GM21390 (cell line): ENCODE results near the gene ZFP62.

Experiments used
- ATAC-seq: cut with Tn5 transposase; IDR thresholded peaks from one replicate; pipeline ENCODE4 v1.9.1; 2021; ENCODE audit not compliant: unreplicated experiment

ZFP62 gene

GRCh38 chr5:180811623-180812124, 49.4 kb downstream of the ZFP62 start:
- no peak for ATAC-seq

DNA sequence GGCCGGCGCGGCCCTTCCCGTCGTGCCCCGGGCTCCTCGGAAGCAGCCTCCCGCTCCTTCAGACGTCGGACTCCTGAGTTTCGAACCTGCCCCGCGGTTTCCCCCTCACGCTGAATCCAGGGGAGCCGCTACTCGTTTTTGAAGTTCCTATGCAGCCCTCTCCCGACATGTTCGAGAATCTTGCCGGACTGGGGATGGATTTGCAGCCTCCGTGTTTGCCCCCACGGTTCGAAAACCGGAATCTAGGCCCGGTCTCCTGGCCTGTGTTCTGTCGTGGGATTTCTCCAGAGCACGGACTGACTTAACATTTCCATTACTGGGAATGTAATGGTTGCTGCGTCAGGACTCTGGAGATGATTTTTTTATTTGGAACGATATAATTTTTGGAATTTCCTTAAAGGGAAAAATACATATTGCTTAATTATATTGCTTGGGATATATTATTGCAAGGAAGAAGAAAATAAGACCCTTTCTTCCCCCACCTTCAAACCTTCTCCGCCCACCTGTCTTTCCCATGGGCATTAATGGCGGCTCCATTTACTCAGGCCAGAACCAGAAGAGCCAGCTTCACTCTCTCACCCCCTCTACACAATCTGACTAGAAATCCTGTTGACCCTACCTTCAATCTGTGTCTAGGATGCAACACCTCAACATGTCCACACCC, 50.0 kb downstream of the ZFP62 start:
- ATAC-seq = no peak

DNA sequence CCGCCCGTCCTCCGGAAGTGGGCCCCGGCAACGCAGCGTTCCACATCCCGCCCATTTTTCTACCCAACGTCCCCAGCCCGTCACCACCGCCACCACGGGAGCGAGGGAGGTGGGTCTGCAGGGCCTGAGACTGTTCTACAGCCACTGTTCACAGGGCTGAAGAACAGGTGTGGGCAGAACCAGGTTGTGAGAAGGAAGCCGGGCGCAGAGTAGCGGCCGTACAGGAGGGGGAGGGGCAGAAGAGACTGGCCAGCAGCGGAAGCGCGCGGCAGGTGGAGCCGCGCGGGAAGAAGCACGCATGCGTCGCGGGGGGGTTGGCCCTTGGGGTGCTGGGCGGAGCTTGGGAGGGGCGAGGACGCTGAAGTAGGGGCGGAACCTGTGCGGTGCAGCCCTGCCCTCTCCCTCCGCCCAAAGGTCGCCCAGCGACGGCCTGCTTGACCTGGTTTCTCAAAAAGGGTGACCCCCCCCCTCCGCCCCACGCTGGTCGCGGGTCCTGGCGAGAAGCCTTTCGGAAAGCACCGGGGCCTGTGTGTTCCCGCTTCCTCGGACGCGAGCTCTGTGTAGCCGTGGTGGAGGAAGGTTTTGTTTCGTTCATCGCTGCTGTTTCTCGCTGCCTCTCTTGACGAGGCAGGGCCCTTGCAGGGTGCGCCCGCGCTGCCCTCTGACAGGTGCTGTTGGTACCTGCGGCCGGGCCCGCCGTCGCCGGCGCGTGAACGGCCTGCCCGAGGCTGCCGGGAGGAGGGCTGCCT, 50.7 kb downstream of the ZFP62 start:
- ATAC-seq = peak; percentile 63

GRCh38 chr5:180809403-180810209, 51.5 kb downstream of the ZFP62 start:
- ATAC-seq = peak; percentile 58

GRCh38 chr5:180808461-180809000, 52.5 kb downstream of the ZFP62 start:
- ATAC-seq = no peak

GRCh38 chr5:180807654-180808414, 53.2 kb downstream of the ZFP62 start:
- ATAC-seq = no peak

DNA sequence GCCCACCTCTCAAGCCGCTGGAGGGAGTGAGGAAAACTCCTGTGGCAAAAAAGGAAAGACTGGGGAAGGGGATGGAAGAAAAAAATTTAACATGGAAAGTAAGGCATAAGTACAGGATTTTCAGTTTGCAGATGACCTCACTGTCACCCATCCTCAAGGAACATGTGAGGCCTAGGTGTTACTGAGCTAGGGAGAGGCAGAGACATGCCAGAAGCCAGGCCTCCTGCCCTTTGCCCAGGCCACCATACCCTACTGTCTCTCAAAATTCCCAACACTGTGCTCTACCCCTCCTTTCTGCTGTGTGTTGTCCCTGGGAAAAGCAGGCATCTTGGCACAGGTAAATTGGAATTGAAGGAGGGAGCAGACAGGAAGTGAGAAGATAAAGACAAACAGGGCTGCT, 54.0 kb downstream of the ZFP62 start:
- no peak for ATAC-seq

DNA sequence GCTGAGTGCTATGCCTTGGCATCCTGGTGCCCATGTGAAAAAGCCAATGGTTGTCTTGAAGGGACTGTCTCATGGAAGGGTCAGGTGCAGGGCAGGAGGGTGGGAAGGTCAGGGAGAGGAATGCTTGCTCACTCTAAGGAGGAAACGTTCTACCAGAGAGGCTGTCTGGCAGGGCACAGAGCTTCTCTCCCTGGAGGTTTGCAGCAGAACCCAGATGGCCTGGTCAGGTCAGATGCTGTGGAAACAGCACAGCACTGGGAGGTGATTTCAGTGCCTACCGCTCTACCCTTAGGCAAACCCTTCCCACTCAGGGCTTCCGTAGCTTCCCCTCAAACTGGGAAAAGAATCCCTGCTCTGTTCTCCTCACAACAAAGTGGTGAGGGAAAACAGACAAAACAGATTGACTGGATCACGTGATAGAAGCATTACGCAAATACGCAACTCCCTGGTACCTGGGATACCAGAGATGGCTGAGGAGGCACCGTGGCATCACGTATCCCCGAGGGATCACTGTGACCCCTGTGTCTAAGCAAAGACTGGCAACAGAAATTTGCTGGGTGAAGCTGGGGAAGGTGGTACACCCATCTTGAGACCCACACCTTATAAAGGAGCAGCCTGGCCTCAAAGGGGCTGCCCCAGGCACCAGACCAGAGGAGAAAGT, 54.6 kb downstream of the ZFP62 start:
- ATAC-seq = no peak

- peak; percentile 5 for ATAC-seq
Measured at GRCh38 chr5:180804129-180804618, 56.9 kb downstream of the ZFP62 start.

GRCh38 chr5:180803181-180804128, 57.6 kb downstream of the ZFP62 start:
- peak; percentile 59 for ATAC-seq

DNA sequence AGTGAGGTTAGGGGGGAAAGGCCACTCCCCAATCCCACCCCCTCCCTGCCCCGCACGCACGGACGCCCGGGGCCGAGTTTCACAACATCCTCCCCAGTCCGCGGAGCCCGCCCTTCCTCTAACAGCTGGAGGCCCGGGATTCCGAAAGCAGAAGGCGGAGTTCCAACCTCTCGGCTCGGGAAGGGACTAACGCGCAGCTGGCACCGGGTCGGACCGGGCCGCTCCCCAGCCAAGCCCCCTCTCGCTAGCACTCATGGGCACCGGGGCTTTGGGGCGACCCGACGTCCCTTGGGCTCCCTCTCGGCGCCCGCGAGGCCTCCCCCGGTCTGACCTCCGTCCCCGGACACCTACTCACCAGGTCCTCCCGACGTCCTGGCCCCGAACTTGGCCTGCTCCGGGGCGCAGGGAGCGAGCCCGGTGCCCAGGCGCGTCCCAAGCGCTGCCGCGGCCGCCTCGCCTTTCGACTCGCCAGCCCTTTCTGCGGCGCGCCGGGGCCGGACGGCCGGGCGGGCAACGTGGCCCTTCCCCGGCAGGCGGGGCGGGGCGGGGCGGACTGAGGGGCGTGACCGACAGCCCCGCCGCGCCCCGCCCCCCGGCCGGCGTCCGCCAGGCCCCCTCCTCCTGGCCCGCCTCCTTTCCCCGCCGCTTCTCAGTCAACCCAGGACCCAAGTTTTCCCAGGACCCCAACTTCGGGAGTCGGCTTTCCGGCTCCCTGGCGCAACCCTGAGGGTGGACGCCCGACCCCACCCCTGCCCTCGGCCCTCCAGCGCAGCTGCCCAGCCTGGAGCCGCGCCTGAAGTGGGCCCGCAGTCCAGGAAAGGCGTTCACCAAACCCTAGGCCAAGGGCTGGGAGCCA, 58.5 kb downstream of the ZFP62 start, which contains the start of gene MGAT1:
Gene MGAT1, minus strand, starts transcription at position 482 of the 856 bp plus-strand sequence. CDS start 9,835 bp downstream, outside the sequence.
- peak; percentile 45 for ATAC-seq

- ATAC-seq = peak; percentile 0
Measured at GRCh38 chr5:180801596-180802324, 59.3 kb downstream of the ZFP62 start.

DNA sequence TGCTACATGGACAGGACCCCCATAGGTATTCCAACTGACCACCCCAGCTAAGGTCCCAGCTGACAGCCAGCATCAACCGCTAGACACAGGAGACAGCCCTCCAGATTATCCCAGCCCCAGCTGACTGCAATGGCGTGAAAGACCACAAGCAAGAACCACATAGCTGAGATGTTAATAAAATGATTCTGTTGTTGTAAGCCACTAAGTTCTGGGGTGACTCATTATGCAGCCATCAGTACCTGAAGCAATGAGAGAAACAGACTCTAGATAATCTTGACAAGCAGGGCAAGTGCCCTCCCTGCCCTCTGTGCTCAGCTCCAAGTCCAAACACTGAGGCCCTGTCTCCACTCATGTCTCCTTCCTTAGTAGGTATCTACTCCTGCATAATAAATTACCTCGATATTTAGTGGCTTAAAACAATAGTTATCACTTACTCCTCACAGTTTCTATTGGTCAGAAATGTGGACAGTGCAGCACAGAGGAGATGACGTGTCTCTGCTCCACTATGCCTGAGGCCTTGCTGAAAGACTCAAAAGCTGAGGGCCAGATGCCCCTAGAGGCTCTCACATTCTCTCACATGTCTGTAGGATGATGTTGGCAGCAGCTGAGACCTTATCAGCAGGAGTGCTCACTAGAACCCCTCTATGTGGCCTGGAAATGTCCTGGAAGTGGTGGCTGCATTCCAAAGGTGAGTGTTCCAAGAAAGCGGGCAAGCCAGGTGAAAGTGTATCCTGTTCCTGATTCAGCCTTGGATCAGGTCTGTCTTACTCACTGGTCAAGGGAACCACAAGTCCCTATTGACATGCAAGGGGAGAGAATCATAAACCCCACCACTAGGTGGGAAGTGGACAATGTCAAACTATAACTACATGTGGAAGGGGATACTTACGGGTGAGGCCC, 60.9 kb downstream of the ZFP62 start:
- no peak for ATAC-seq

GRCh38 chr5:180799194-180799593, 61.9 kb downstream of the ZFP62 start:
- no peak for ATAC-seq

DNA sequence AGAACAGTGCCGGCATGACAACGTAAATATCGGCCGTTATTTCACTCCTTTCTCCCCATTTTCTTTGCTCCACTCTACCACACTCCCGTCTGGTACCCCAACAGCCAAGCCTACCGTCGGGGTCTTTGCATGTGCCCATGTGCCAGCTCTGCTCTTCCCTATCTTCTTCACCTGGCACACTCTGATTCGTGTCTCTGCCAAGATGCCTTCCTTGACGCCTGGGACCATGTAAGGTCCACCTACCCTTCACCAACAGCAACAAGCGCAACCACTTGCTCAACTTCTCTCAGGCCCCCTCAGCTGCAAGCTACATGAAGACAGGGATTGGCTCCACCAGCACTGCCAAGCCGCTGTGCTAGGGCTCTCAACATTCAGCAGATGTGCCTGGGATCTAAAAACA, 62.9 kb downstream of the ZFP62 start:
- ATAC-seq = no peak
